ENCODE measurements around the gene CACHD1. TPM values are rescaled to one million over a fixed set of nuclear protein-coding genes. Genes with fewer than 3 reads are reported as not detected.

Gene CACHD1
- polyA plus RNA-seq, 1 donor = 68.0 TPM

GRCh38 chr1:64472805-64473204, 2.9 kb downstream of the CACHD1 start:
- no peak for DNase-seq

GRCh38 chr1:64473367-64473766, 3.4 kb downstream of the CACHD1 start:
- no peak for DNase-seq

GRCh38 chr1:64474133-64474532, 4.2 kb downstream of the CACHD1 start:
- no peak for DNase-seq

- no peak for DNase-seq
Measured at GRCh38 chr1:64474665-64475439, 4.9 kb downstream of the CACHD1 start.

- DNase-seq = no peak
Measured at GRCh38 chr1:64476251-64476952, 6.5 kb downstream of the CACHD1 start.

GRCh38 chr1:64478594-64479470, 8.9 kb downstream of the CACHD1 start:
- DNase-seq = no peak

- no peak for DNase-seq
Measured at GRCh38 chr1:64479874-64480273, 9.9 kb downstream of the CACHD1 start.

- DNase-seq = no peak
Measured at GRCh38 chr1:64480999-64481772, 11.3 kb downstream of the CACHD1 start.

- no peak for DNase-seq
Measured at GRCh38 chr1:64482128-64482527, 12.2 kb downstream of the CACHD1 start.

GRCh38 chr1:64482720-64483119, 12.8 kb downstream of the CACHD1 start:
- DNase-seq = no peak

GRCh38 chr1:64483731-64484414, 13.9 kb downstream of the CACHD1 start:
- no peak for DNase-seq

- DNase-seq = no peak
Measured at GRCh38 chr1:64484651-64485050, 14.7 kb downstream of the CACHD1 start.

GRCh38 chr1:64486193-64486592, 16.3 kb downstream of the CACHD1 start:
- no peak for DNase-seq

GRCh38 chr1:64487061-64487460, 17.1 kb downstream of the CACHD1 start:
- no peak for DNase-seq

GRCh38 chr1:64488862-64489261, 18.9 kb downstream of the CACHD1 start:
- DNase-seq = no peak

- no peak for DNase-seq
Measured at GRCh38 chr1:64489707-64490106, 19.8 kb downstream of the CACHD1 start.

GRCh38 chr1:64490213-64490818, 20.4 kb downstream of the CACHD1 start:
- DNase-seq = no peak

GRCh38 chr1:64492424-64492823, 22.5 kb downstream of the CACHD1 start:
- no peak for DNase-seq

- no peak for DNase-seq
Measured at GRCh38 chr1:64493831-64494230, 23.9 kb downstream of the CACHD1 start.

- no peak for DNase-seq
Measured at GRCh38 chr1:64494659-64495058, 24.7 kb downstream of the CACHD1 start.

GRCh38 chr1:64495878-64496277, 25.9 kb downstream of the CACHD1 start:
- no peak for DNase-seq
